ENCODE measurements around the gene ANKS1A. TPM values are rescaled to one million over a fixed set of nuclear protein-coding genes. Genes with fewer than 3 reads are reported as not detected.

Gene ANKS1A
- polyA plus RNA-seq, 3 donors, result 1.7 to 8.0 (median 3.1) TPM

- no peak overlapping the region for H3K4me3 Mint-ChIP-seq
- intact Hi-C loops (cut with micrococcal nuclease), result no loop called here
- H3K36me3 Mint-ChIP-seq, result peaks cover 58 to 67% of the 10 kb centered on the region in 2 donors
- no peak for TF ChIP-seq CTCF (IDR thresholded peaks at IDR 0.05)
- peaks cover 43 to 71% of the 10 kb centered on the region in 2 donors for H3K36me3 ChIP-seq (replicated peaks in 1 of 2; ENCODE audit: control insufficient read depth in 1 of 2, insufficient read depth in 2 of 2, low read length in 2 of 2)
- H3K4me3 ChIP-seq (replicated peaks in 1 of 3; ENCODE audit: low read depth in 2 of 3, low read length in 3 of 3), result no peak overlapping the region
- no peak overlapping the region for H2AFZ ChIP-seq (ENCODE audit: insufficient read depth, low read depth, low read length, poor library complexity, severe bottlenecking)
- H3K4me2 ChIP-seq (replicated peaks; ENCODE audit: extremely low read depth, low read length, poor library complexity, severe bottlenecking), result no peak overlapping the region
- H3K27ac ChIP-seq (ENCODE audit: low read depth in 1 of 2, low read length in 2 of 2), result no peak overlapping the region
- no peaks in the 10 kb centered on the region for H3K9me3 Mint-ChIP-seq
- DNase-seq, result no peak
- no peak overlapping the region for H3K9ac ChIP-seq (ENCODE audit: insufficient read depth, low read length, poor library complexity, severe bottlenecking)
- H3K27me3 Mint-ChIP-seq (ENCODE audit: low read depth in 3 of 3), result peaks cover 0 to 2% (median 0%) of the 10 kb centered on the region in 3 donors
- no peaks in the 10 kb centered on the region for H3K27me3 ChIP-seq (ENCODE audit: control insufficient read depth in 2 of 2, insufficient read depth in 2 of 2, low read length in 2 of 2)
- no peaks in the 10 kb centered on the region for H3K4me1 ChIP-seq (ENCODE audit: control insufficient read depth in 1 of 2, insufficient read depth in 2 of 2, low read length in 2 of 2)
- peak overlapping the region in 1 of 7 donors; percentile 46 for H3K27ac Mint-ChIP-seq
- no peaks in the 10 kb centered on the region for H3K9me3 ChIP-seq (replicated peaks in 1 of 2; ENCODE audit: control insufficient read depth in 1 of 2, insufficient read depth in 1 of 2, low read length in 2 of 2)
- no CpG with 5 or more reads among the region's 2 CpGs for WGBS (ENCODE audit: insufficient coverage)
- H3K4me1 Mint-ChIP-seq, result no peaks in the 10 kb centered on the region
- no peaks in the 10 kb centered on the region for H3K79me2 ChIP-seq (ENCODE audit: insufficient read depth, low read length)
- peaks cover 4% of the 10 kb centered on the region for H4K20me1 ChIP-seq (ENCODE audit: insufficient read depth, low read length)
Measured at GRCh38 chr6:34979218-34979617, 90.2 kb downstream of the ANKS1A start.

GRCh38 chr6:34979994-34980393, 90.9 kb downstream of the ANKS1A start:
- TF ChIP-seq CTCF (IDR thresholded peaks at IDR 0.05), result no peak
- intact Hi-C loops (cut with micrococcal nuclease), result loop anchor here (10.0 kb wide), 2 partner anchors 225 to 265 kb away; no protein-coding TSS in a partner anchor
- Mint-ChIP-seq H3K4me3 (no peak overlapping the region), H3K4me1 (no peaks in the 10 kb centered on the region), H3K9me3 (no peaks in the 10 kb centered on the region), H3K27ac (no peak overlapping the region), H3K36me3 (peaks cover 66 to 74% of the 10 kb centered on the region in 2 donors), H3K27me3 (ENCODE audit: low read depth in 3 of 3) (peaks cover 0 to 2% (median 0%) of the 10 kb centered on the region in 3 donors)
- Histone ChIP-seq H3K4me2 (replicated peaks; ENCODE audit: extremely low read depth, low read length, poor library complexity, severe bottlenecking) (no peak overlapping the region), H3K9ac (ENCODE audit: insufficient read depth, low read length, poor library complexity, severe bottlenecking) (no peak overlapping the region), H3K4me3 (replicated peaks in 1 of 3; ENCODE audit: low read depth in 2 of 3, low read length in 3 of 3) (no peak overlapping the region), H3K4me1 (ENCODE audit: control insufficient read depth in 1 of 2, insufficient read depth in 2 of 2, low read length in 2 of 2) (no peaks in the 10 kb centered on the region), H3K79me2 (ENCODE audit: insufficient read depth, low read length) (no peaks in the 10 kb centered on the region), H4K20me1 (ENCODE audit: insufficient read depth, low read length) (peaks cover 4% of the 10 kb centered on the region), H3K27me3 (ENCODE audit: control insufficient read depth in 2 of 2, insufficient read depth in 2 of 2, low read length in 2 of 2) (no peaks in the 10 kb centered on the region), H2AFZ (ENCODE audit: insufficient read depth, low read depth, low read length, poor library complexity, severe bottlenecking) (no peak overlapping the region), H3K9me3 (replicated peaks in 1 of 2; ENCODE audit: control insufficient read depth in 1 of 2, insufficient read depth in 1 of 2, low read length in 2 of 2) (no peaks in the 10 kb centered on the region), H3K36me3 (replicated peaks in 1 of 2; ENCODE audit: control insufficient read depth in 1 of 2, insufficient read depth in 2 of 2, low read length in 2 of 2) (peaks cover 51 to 78% of the 10 kb centered on the region in 2 donors), H3K27ac (ENCODE audit: low read depth in 1 of 2, low read length in 2 of 2) (no peak overlapping the region)
- DNase-seq, result no peak
- 100% methylated on average over 2 of the region's 3 CpGs for WGBS (ENCODE audit: insufficient coverage)

Measured in CD14-positive monocyte (primary cell).